Bronchial epithelial cell (primary cell): ENCODE data around the gene PPIF. TPM values are rescaled to one million over a fixed set of nuclear protein-coding genes. Genes with fewer than 3 reads are reported as not detected.

Experiments
- DNase-seq: peaks from one replicate; pipeline ENCODE4 v3.0.0-alpha.2; 2010; ENCODE audit warnings: low read depth
- FAIRE-seq: peaks from 2 replicates; lab custom pipeline; 2011; peaks lifted over from hg19 to GRCh38; lab: Jason Lieb, UNC
- H3K27me3 ChIP-seq: 2 replicates; pipeline ENCODE4 v1.5.1; 2011; ENCODE audit warnings: low read length; ENCODE audit not compliant: control insufficient read depth, insufficient read depth
- H3K36me3 ChIP-seq: 2 replicates; pipeline ENCODE4 v1.5.1; 2011; ENCODE audit warnings: low read length; ENCODE audit not compliant: control insufficient read depth, insufficient read depth
- H3K4me3 ChIP-seq: 2 replicates; pipeline ENCODE4 v1.5.1; 2011; ENCODE audit warnings: mild to moderate bottlenecking, low read depth, low read length, control low read depth
- total RNA-seq: library from RNA; depleted of rRNA; stranded (reverse); fragments of >200 nt; gene quantifications from 2 replicates; pipeline ENCODE4 v1.2.1, GENCODE V29; 2014
- TF ChIP-seq, protein P1 (sequence below): IDR thresholded peaks from 2 replicates; pipeline ENCODE4 v1.5.1; 2011; ENCODE audit warnings: mild to moderate bottlenecking, moderate library complexity, low read length, control low read depth, inconsistent platforms; ENCODE audit not compliant: insufficient read depth, severe bottlenecking

Gene PPIF
- total RNA-seq, 1 donor from 2014 or later: 27.1 TPM

DNA sequence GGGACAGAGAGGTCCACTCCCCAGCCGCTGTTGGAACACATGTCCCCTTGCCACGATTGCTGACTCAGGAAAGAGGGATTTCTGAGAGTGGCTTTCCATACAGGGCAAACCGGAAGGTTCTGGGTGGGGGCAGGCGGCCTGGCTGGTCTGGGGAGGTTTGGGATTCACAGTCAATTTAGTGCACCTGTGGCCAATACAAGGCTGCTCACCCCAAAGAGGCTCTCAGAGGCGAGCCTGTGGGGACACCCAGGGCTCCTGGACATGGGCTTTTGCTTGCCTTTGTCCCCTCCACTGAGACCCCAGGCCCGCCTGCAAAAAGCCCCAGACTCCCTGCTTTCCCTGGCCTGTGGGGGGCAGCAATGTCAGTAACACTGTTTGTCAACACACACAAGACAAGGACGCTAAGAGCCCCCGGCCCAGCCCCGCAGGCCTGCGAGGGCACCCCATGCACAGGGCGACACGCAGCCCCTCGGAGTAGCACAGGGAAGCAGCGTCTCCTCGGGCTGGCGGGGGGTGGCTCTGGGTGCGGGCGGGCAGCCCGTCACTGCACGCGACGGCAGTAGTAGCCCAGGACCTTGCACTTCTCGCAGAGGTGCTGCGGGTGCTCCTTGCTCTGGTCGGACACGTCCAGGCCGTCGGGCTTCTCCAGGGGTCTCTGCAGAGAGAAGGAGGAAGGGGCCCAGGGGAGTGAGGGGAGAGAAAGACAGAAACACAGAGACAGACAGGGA, 38.7 kb downstream of the PPIF start:
- H3K27me3 ChIP-seq: no peaks in the 10 kb centered on the region
- TF ChIP-seq, protein P1, sequence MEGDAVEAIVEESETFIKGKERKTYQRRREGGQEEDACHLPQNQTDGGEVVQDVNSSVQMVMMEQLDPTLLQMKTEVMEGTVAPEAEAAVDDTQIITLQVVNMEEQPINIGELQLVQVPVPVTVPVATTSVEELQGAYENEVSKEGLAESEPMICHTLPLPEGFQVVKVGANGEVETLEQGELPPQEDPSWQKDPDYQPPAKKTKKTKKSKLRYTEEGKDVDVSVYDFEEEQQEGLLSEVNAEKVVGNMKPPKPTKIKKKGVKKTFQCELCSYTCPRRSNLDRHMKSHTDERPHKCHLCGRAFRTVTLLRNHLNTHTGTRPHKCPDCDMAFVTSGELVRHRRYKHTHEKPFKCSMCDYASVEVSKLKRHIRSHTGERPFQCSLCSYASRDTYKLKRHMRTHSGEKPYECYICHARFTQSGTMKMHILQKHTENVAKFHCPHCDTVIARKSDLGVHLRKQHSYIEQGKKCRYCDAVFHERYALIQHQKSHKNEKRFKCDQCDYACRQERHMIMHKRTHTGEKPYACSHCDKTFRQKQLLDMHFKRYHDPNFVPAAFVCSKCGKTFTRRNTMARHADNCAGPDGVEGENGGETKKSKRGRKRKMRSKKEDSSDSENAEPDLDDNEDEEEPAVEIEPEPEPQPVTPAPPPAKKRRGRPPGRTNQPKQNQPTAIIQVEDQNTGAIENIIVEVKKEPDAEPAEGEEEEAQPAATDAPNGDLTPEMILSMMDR: no peak
- DNase-seq (no peak), FAIRE-seq (no peak)
- no peak overlapping the region for H3K4me3 ChIP-seq
- H3K36me3 ChIP-seq: no peaks in the 10 kb centered on the region

DNA sequence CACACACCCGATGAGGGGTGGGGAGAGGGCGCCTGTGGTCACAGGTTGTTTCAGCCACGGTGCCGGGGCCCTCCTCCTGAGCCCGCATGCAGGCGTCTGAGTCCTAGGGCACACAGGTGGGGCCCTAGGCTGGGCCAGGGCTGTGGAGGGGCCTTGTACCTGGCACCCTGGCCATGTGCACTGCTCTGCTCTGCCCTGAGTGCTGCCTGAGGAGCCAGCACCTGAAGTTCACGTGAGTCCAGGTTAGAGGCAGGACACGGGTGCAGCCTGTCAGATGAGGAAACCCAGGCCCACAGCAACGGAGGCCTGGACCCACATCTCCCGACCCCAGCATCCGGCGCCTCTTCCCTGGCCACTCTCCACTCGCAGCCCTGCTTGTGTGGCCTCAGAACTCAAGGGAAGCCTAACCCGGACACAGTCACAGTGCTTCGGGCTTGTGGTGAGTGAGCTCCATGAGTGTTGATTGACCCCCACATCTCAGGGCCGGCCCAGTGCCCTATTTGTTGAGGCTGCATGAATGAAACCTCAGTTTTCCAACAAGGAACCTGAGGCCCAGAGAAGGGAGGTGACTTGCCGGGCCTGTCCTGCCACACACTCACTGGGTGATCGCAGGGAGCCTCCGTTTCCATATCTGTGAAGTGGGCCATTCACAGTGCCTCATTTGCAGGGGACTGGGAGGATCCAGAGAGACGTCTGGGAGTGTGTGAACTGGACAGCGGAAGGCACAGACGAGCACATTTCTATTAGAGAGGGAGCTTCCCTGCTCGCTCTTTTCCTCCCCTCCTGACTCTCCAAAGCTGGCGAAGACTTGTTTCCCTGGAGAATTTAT, 39.6 kb downstream of the PPIF start:
- Histone ChIP-seq H3K4me3 (no peak overlapping the region), H3K36me3 (no peaks in the 10 kb centered on the region), H3K27me3 (no peaks in the 10 kb centered on the region)
- no peak for DNase-seq
- TF ChIP-seq, protein P1: no peak
- no peak for FAIRE-seq

GRCh38 chr10:79387466-79387973, 40.3 kb downstream of the PPIF start:
- FAIRE-seq (no peak), DNase-seq (no peak)
- Histone ChIP-seq H3K36me3 (no peaks in the 10 kb centered on the region), H3K27me3 (no peaks in the 10 kb centered on the region), H3K4me3 (no peak overlapping the region)
- TF ChIP-seq, protein P1: no peak

- FAIRE-seq: no peak
- no peak for DNase-seq
These were observed 40.9 kb downstream of the PPIF start for GRCh38 chr10:79387974-79388850.

DNA sequence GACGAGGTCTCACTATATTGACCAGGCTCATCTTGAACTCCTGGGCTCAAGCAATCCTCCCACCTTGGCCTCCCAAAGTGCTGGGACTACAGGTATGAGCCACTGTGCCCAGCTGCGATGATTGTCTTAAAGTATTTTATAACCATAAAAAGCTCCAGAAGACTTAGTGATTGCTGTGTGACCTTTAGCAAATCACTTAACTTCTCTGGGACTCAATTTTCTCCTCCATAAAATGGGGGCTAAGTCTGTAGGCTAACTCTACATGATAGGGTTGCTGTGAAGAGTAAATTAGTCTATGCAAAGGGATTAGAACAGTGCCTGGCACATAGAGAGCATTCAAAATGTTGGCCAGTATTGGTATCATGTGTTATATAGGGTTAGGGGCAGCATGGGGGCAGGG, 42.8 kb downstream of the PPIF start:
- Histone ChIP-seq H3K27me3 (no peaks in the 10 kb centered on the region), H3K4me3 (no peak overlapping the region), H3K36me3 (no peaks in the 10 kb centered on the region)
- FAIRE-seq (no peak), DNase-seq (no peak)
- TF ChIP-seq, protein P1: no peak

More at GRCh38 chr10:79387974-79388850, 40.9 kb downstream of the PPIF start:
- TF ChIP-seq, protein P1: no peak
- no peak overlapping the region for H3K4me3 ChIP-seq
- H3K36me3 ChIP-seq: no peaks in the 10 kb centered on the region
- H3K27me3 ChIP-seq: no peaks in the 10 kb centered on the region
